Erythroblast (primary cell): Measurements from ENCODE around the gene HIPK2.

Experiments
- GATA1 ChIP-seq: IDR thresholded peaks from 2 replicates; pipeline ENCODE4 v1.6.1; 2011; ENCODE audit warnings: low read depth, mild to moderate bottlenecking, control low read depth, low read length, moderate library complexity
- POLR2A ChIP-seq: IDR thresholded peaks from 2 replicates; pipeline ENCODE4 v1.6.1; 2011; ENCODE audit warnings: mild to moderate bottlenecking, low read length

DNA sequence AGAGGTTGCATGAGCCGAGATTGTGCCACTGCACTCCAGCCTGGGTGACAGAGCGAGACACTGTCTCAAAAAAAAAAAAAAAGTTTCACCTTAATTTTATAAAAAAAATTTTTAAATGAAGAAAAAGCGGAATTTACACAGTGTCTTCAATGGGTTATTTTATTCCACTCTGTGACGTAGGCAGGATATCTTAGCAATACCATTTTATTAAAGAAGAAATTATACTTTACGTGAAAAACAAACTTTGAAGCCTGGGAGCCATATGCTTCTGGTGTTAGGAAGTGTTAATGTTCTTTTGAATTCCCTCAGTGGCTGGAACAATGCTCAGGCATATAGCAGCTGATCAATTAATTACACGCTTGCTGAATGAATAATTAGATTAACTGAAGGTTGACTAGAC is 176.6 kb downstream of the HIPK2 start:
- TF ChIP-seq POLR2A (no peak), GATA1 (no peak)
